WTC11 (cell line): ENCODE results near the gene FAM24B. TPM values are rescaled to one million over a fixed set of nuclear protein-coding genes. Genes with fewer than 3 reads are reported as not detected.

Experiments
- ATAC-seq: fragments of 200-7000 bp; cut with Tn5 transposase; 2 replicates; pipeline ENCODE4 v1.10.0; 2021; ENCODE audit warnings: mild to moderate bottlenecking, moderate library complexity
- CTCF ChIA-PET: fragments of 300-600 bp; sonication (Branson Sonifier 250); formaldehyde crosslinking; loops from one replicate; lab custom pipeline; 2021; ENCODE audit warnings: antibody characterized with exemption; lab: Charles Lee
- POLR2A ChIA-PET: fragments of 350-600 bp; sonication (Branson Sonifier 250); formaldehyde crosslinking; loops from one replicate; lab custom pipeline; 2021; ENCODE audit warnings: antibody characterized with exemption; lab: Charles Lee
- DNase-seq: peaks from one replicate; pipeline ENCODE4 v3.0.0; 2021; ENCODE audit warnings: low spot score
- H3K27ac Mint-ChIP-seq: 2 replicates; pipeline ENCODE4 v1.8.0; 2021; ENCODE audit warnings: mixed read lengths
- H3K27me3 Mint-ChIP-seq: 2 replicates; pipeline ENCODE4 v1.8.0; 2021; ENCODE audit warnings: low read depth, mild to moderate bottlenecking, moderate library complexity, mixed read lengths
- H3K36me3 Mint-ChIP-seq: 2 replicates; pipeline ENCODE4 v1.8.0; 2021; ENCODE audit warnings: mixed read lengths
- H3K4me1 Mint-ChIP-seq: 2 replicates; pipeline ENCODE4 v1.8.0; 2022; ENCODE audit warnings: mixed read lengths
- H3K4me3 Mint-ChIP-seq: 2 replicates; pipeline ENCODE4 v1.8.0; 2021; ENCODE audit warnings: mild to moderate bottlenecking, moderate library complexity, mixed read lengths
- H3K9me3 Mint-ChIP-seq: 2 replicates; pipeline ENCODE4 v1.8.0; 2021; ENCODE audit warnings: mixed read lengths
- AFF4 ChIP-seq: sonication (generic); formaldehyde crosslinking; IDR thresholded peaks from 2 replicates; pipeline ENCODE4 v1.8.1; 2023; ENCODE audit warnings: mild to moderate bottlenecking, missing genetic modification reagents, borderline replicate concordance
- CREB1 ChIP-seq: sonication (generic); formaldehyde crosslinking; IDR thresholded peaks from 2 replicates; pipeline ENCODE4 v1.8.0; 2023; ENCODE audit warnings: mild to moderate bottlenecking, missing genetic modification reagents
- ELF4 ChIP-seq: sonication (generic); formaldehyde crosslinking; IDR thresholded peaks from 2 replicates; pipeline ENCODE4 v1.8.1; 2022; ENCODE audit warnings: low read depth, mild to moderate bottlenecking, moderate library complexity, missing genetic modification reagents
- ETV6 ChIP-seq: sonication (generic); formaldehyde crosslinking; IDR thresholded peaks from 2 replicates; pipeline ENCODE4 v1.8.1; 2022; ENCODE audit warnings: mild to moderate bottlenecking, missing genetic modification reagents
- FOXJ3 ChIP-seq: sonication (generic); formaldehyde crosslinking; IDR thresholded peaks from 2 replicates; pipeline ENCODE4 v1.9.0; 2021; ENCODE audit warnings: missing genetic modification reagents, mild to moderate bottlenecking, borderline replicate concordance
- GTF2I ChIP-seq: fragments of 250-450 bp; sonication (Bioruptor Pico); conservative IDR thresholded peaks from 2 replicates; pipeline ENCODE4 v1.4.0; 2021; ENCODE audit warnings: mild to moderate bottlenecking
- HMGA2 ChIP-seq: fragments of 250-450 bp; sonication (Bioruptor Pico); IDR thresholded peaks from 2 replicates; pipeline ENCODE4 v1.4.0; 2021; ENCODE audit warnings: mild to moderate bottlenecking, moderate library complexity
- NFATC4 ChIP-seq: fragments of 250-450 bp; sonication (Bioruptor Pico); IDR thresholded peaks from 2 replicates; pipeline ENCODE4 v1.9.0; 2021; ENCODE audit warnings: mild to moderate bottlenecking
- NR1H2 ChIP-seq: sonication (generic); formaldehyde crosslinking; IDR thresholded peaks from 2 replicates; pipeline ENCODE4 v1.9.0; 2021; ENCODE audit warnings: mild to moderate bottlenecking, moderate library complexity, missing genetic modification reagents
- NR2C2 ChIP-seq: sonication (generic); formaldehyde crosslinking; IDR thresholded peaks from 2 replicates; pipeline ENCODE4 v1.8.0; 2022; ENCODE audit warnings: mild to moderate bottlenecking, missing genetic modification reagents
- PRRX2 ChIP-seq: fragments of 250-450 bp; sonication (Bioruptor Pico); IDR thresholded peaks from 2 replicates; pipeline ENCODE4 v1.8.0; 2021; ENCODE audit warnings: mild to moderate bottlenecking
- SMAD4 ChIP-seq: sonication (generic); formaldehyde crosslinking; IDR thresholded peaks from 2 replicates; pipeline ENCODE4 v1.8.0; 2022; ENCODE audit warnings: mild to moderate bottlenecking, missing genetic modification reagents
- STAT6 ChIP-seq: sonication (generic); formaldehyde crosslinking; conservative IDR thresholded peaks from 2 replicates; pipeline ENCODE4 v1.8.1; 2023; ENCODE audit warnings: mild to moderate bottlenecking, low read depth, missing genetic modification reagents, moderate library complexity
- TEAD1 ChIP-seq: sonication (generic); formaldehyde crosslinking; IDR thresholded peaks from 2 replicates; pipeline ENCODE4 v1.8.0; 2022; ENCODE audit warnings: mild to moderate bottlenecking, missing genetic modification reagents
- TEAD4 ChIP-seq: sonication (generic); formaldehyde crosslinking; IDR thresholded peaks from 2 replicates; pipeline ENCODE4 v1.8.0; 2022; ENCODE audit warnings: mild to moderate bottlenecking, missing genetic modification reagents
- ZMAT4 ChIP-seq: fragments of 250-450 bp; sonication (Bioruptor Pico); IDR thresholded peaks from 2 replicates; pipeline ENCODE4 v1.9.0; 2021; ENCODE audit warnings: mild to moderate bottlenecking
- ZNF121 ChIP-seq: sonication (generic); formaldehyde crosslinking; IDR thresholded peaks from 2 replicates; pipeline ENCODE4 v1.8.0; 2023; ENCODE audit warnings: missing genetic modification reagents
- ZNF138 ChIP-seq: sonication (generic); formaldehyde crosslinking; conservative IDR thresholded peaks from 2 replicates; pipeline ENCODE4 v1.8.1; 2022; ENCODE audit warnings: mild to moderate bottlenecking, moderate library complexity, missing genetic modification reagents
- ZNF232 ChIP-seq: sonication (generic); formaldehyde crosslinking; IDR thresholded peaks from 2 replicates; pipeline ENCODE4 v1.8.0; 2022; ENCODE audit warnings: mild to moderate bottlenecking, missing genetic modification reagents
- ZNF416 ChIP-seq: fragments of 250-450 bp; sonication (Bioruptor Pico); IDR thresholded peaks from 2 replicates; pipeline ENCODE4 v1.9.0; 2021; ENCODE audit warnings: mild to moderate bottlenecking, inconsistent platforms
- ZNF423 ChIP-seq: fragments of 250-450 bp; sonication (Bioruptor Pico); IDR thresholded peaks from 2 replicates; pipeline ENCODE4 v2.1.2; 2022; ENCODE audit warnings: mild to moderate bottlenecking, moderate library complexity
- total RNA-seq: library from RNA; stranded (reverse); gene quantifications from 3 replicates; pipeline ENCODE4 v1.2.3, GENCODE V29; 2021
- TF ChIP-seq, protein P1 (sequence below): sonication (generic); formaldehyde crosslinking; IDR thresholded peaks from 2 replicates; pipeline ENCODE4 v1.8.0; 2023; ENCODE audit warnings: missing genetic modification reagents, mild to moderate bottlenecking, borderline replicate concordance

Gene FAM24B
- total RNA-seq, 1 experiment from 2014 or later: 3.7 TPM

GRCh38 chr10:122847782-122848604 lies 31.4 kb downstream of the FAM24B start:
- no peaks in the 10 kb centered on the region; the same call in 1 of the 2 replicates for H3K27me3 Mint-ChIP-seq
- TF ChIP-seq CREB1: no peak
- TF ChIP-seq PRRX2: no peak
- TF ChIP-seq GTF2I: no peak
- peak; percentile 86 for TF ChIP-seq ZNF121 (CRISPR knock-in tag)
- TF ChIP-seq STAT6: no peak
- DNase-seq (no peak), ATAC-seq (no peak)
- H3K36me3 Mint-ChIP-seq: peaks cover 22% of the 10 kb centered on the region
- H3K27ac Mint-ChIP-seq: no peak overlapping the region
- ChIA-PET POLR2A (interaction anchor here (0.5 kb wide), 1 partner anchor 11 kb away, joined by 3 read pairs; no protein-coding TSS in a partner anchor), CTCF (no interaction called here)
- H3K9me3 Mint-ChIP-seq: peaks cover 14% of the 10 kb centered on the region
- H3K4me1 Mint-ChIP-seq: peaks cover 47% of the 10 kb centered on the region
- no peak overlapping the region for H3K4me3 Mint-ChIP-seq

DNA sequence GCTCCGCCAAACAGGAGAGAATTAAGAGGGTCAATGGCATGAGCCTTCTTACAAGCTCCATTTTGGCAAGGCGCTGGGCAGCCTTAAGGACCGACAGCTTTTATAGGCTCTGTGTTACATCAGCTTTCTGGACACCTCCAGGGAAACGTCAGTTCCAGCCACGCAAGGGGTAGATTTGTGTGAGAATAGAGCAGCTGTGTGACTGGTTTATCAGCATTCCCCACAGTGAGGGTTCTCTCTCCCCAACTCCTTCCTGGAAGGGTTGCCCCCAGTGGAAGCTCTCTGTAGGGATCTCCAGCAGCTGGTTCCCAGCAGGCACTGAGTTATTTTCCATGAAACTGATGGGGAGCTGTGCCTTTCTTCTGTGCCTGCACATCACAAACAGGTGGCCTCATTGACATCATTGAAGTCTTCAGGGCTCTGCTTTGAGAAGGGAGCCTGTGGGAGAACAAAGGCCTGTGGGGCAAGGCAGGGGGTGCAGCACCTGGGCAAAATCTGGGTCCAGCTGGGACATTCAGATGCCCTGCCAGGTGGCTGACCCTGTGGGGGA lies 33.5 kb downstream of the FAM24B start, which contains the start of gene CUZD1:
Gene CUZD1 (minus strand): TSS at position 75 of the 550 bp plus-strand sequence. CDS start 14 bp downstream, at position 61.
- ATAC-seq (peak; percentile 87), DNase-seq (peak; percentile 54)
- no peaks in the 10 kb centered on the region; the same call in 1 of the 2 replicates for H3K27me3 Mint-ChIP-seq
- H3K36me3 Mint-ChIP-seq: peaks cover 33% of the 10 kb centered on the region
- ChIA-PET CTCF (interaction anchor here (1.0 to 1.1 kb wide), 2 partner anchors 134 to 197 kb away, joined by 3 read pairs; partner anchors contain the start of gene PSTK), POLR2A (interaction anchor here (0.6 to 1.4 kb wide), 3 partner anchors 10 to 1045 kb away, joined by 3 to 4 read pairs (median 3); partner anchors contain the start of gene C10orf88)
- peaks cover 23% of the 10 kb centered on the region for H3K9me3 Mint-ChIP-seq
- H3K4me1 Mint-ChIP-seq: peaks cover 35% of the 10 kb centered on the region
- H3K27ac Mint-ChIP-seq: peak within 1 kb of the TSS; percentile 97
- H3K4me3 Mint-ChIP-seq: no peak within 1 kb of the TSS
- TF ChIP-seq FOXJ3 (CRISPR knock-in tag): no peak
- TF ChIP-seq ETV6 (CRISPR knock-in tag): peak; percentile 20; the same call in 1 of the 2 replicates
- no peak for TF ChIP-seq NR1H2 (CRISPR knock-in tag)
- TF ChIP-seq TEAD1: 0 out of 2 replicates have a peak, but pooled peaks have one; percentile 35
- no peak for TF ChIP-seq ELF4 (CRISPR knock-in tag)
- TF ChIP-seq ZNF232 (CRISPR knock-in tag): no peak
- TF ChIP-seq ZNF423 (CRISPR knock-in tag): peak; percentile 95
- no peak for TF ChIP-seq TEAD4 (CRISPR knock-in tag)
- TF ChIP-seq ZNF416 (CRISPR knock-in tag): no peak
- no peak for TF ChIP-seq NFATC4 (CRISPR knock-in tag)
- no peak for TF ChIP-seq ZMAT4 (CRISPR knock-in tag)
- no peak for TF ChIP-seq SMAD4 (CRISPR knock-in tag)
- TF ChIP-seq AFF4 (CRISPR knock-in tag): 0 out of 2 replicates have a peak, but pooled peaks have one; percentile 42
- no peak for TF ChIP-seq ZNF138 (CRISPR knock-in tag)
- TF ChIP-seq HMGA2: no peak
- 0 out of 2 replicates have a peak, but pooled peaks have one; percentile 13 for TF ChIP-seq NR2C2 (CRISPR knock-in tag)
- TF ChIP-seq, protein P1, sequence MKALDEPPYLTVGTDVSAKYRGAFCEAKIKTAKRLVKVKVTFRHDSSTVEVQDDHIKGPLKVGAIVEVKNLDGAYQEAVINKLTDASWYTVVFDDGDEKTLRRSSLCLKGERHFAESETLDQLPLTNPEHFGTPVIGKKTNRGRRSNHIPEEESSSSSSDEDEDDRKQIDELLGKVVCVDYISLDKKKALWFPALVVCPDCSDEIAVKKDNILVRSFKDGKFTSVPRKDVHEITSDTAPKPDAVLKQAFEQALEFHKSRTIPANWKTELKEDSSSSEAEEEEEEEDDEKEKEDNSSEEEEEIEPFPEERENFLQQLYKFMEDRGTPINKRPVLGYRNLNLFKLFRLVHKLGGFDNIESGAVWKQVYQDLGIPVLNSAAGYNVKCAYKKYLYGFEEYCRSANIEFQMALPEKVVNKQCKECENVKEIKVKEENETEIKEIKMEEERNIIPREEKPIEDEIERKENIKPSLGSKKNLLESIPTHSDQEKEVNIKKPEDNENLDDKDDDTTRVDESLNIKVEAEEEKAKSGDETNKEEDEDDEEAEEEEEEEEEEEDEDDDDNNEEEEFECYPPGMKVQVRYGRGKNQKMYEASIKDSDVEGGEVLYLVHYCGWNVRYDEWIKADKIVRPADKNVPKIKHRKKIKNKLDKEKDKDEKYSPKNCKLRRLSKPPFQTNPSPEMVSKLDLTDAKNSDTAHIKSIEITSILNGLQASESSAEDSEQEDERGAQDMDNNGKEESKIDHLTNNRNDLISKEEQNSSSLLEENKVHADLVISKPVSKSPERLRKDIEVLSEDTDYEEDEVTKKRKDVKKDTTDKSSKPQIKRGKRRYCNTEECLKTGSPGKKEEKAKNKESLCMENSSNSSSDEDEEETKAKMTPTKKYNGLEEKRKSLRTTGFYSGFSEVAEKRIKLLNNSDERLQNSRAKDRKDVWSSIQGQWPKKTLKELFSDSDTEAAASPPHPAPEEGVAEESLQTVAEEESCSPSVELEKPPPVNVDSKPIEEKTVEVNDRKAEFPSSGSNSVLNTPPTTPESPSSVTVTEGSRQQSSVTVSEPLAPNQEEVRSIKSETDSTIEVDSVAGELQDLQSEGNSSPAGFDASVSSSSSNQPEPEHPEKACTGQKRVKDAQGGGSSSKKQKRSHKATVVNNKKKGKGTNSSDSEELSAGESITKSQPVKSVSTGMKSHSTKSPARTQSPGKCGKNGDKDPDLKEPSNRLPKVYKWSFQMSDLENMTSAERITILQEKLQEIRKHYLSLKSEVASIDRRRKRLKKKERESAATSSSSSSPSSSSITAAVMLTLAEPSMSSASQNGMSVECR: no peak
